NCI-H82 treated with DMSO at 0.1 percent for 48 hours (cell line): ENCODE data around the gene LRRIQ1.
A peak's percentile ranks its signal among the peaks of the same experiment; 100 is the strongest.

Experiments used
- DNase-seq: peaks from one replicate; lab custom pipeline; 2025; ENCODE audit not compliant: unreplicated experiment; lab: John Stamatoyannopoulos, UW

LRRIQ1 gene

GRCh38 chr12:85057370-85057963 lies 21.3 kb downstream of the LRRIQ1 start:
- peak; percentile 23 for DNase-seq

GRCh38 chr12:85058339-85058738 lies 22.2 kb downstream of the LRRIQ1 start:
- DNase-seq = no peak

- no peak for DNase-seq
Measured at GRCh38 chr12:85059594-85059993, 23.4 kb downstream of the LRRIQ1 start.

GRCh38 chr12:85060916-85061315 lies 24.8 kb downstream of the LRRIQ1 start:
- no peak for DNase-seq

- no peak for DNase-seq
Measured at GRCh38 chr12:85065837-85066482, 29.8 kb downstream of the LRRIQ1 start.

- DNase-seq = no peak
Measured at GRCh38 chr12:85072826-85073225, 36.7 kb downstream of the LRRIQ1 start.

- peak; percentile 69 for DNase-seq
Measured at GRCh38 chr12:85076688-85077430, 40.7 kb downstream of the LRRIQ1 start.

GRCh38 chr12:85085066-85085465 lies 48.9 kb downstream of the LRRIQ1 start:
- no peak for DNase-seq

GRCh38 chr12:85089792-85090191 lies 53.6 kb downstream of the LRRIQ1 start:
- DNase-seq = no peak

- DNase-seq = no peak
Measured at GRCh38 chr12:85092814-85093370, 56.7 kb downstream of the LRRIQ1 start.

- no peak for DNase-seq
Measured at GRCh38 chr12:85095501-85095900, 59.4 kb downstream of the LRRIQ1 start.

GRCh38 chr12:85130646-85131045 lies 94.5 kb downstream of the LRRIQ1 start:
- DNase-seq = no peak

- DNase-seq = no peak
Measured at GRCh38 chr12:85138833-85139232, 102.7 kb downstream of the LRRIQ1 start.

GRCh38 chr12:85147331-85147730 lies 111.2 kb downstream of the LRRIQ1 start:
- DNase-seq = peak; percentile 32

- DNase-seq = no peak
Measured at GRCh38 chr12:85152311-85152729, 116.2 kb downstream of the LRRIQ1 start.

GRCh38 chr12:85155791-85156190 lies 119.6 kb downstream of the LRRIQ1 start:
- peak; percentile 50 for DNase-seq

GRCh38 chr12:85156569-85156968 lies 120.4 kb downstream of the LRRIQ1 start:
- DNase-seq = peak; percentile 12

GRCh38 chr12:85157035-85157603 lies 121.0 kb downstream of the LRRIQ1 start:
- DNase-seq = no peak

- no peak for DNase-seq
Measured at GRCh38 chr12:85163752-85164321, 127.7 kb downstream of the LRRIQ1 start.

- DNase-seq = no peak
Measured at GRCh38 chr12:85179680-85180270, 143.6 kb downstream of the LRRIQ1 start.

GRCh38 chr12:85182699-85183098 lies 146.5 kb downstream of the LRRIQ1 start:
- no peak for DNase-seq
